Measurements from ENCODE around the gene DCPS.
A peak's percentile ranks its signal among the peaks of the same experiment; 100 is the strongest.

DCPS gene

DNA sequence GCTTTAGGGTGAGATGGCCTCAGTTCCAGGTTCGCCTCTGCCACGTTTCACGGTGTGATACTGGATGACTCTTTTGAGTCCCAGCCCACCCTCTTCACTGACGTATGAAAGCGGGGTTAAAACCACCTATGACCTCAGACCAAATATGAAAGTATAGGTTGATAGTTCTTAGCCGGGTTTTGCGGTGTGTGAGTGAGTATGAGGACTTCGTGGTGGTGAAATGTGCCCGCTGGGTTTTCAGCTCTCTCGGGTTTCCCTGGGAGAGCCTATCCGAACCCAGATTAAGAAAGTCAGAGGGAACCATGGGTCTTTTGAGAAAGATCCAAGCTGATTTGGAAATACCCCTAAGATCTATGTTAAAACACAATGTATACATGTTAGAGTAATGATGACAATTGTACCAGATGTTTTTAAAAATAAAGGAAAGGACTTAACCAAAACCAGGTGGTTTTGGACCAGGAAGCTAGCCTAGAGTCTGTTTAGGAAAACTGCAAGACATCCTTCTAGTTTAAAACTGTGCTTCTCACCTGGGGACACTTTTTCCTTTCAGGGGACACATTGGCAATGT, 25.9 kb downstream of the DCPS start:
- no peak for DNase-seq

DNA sequence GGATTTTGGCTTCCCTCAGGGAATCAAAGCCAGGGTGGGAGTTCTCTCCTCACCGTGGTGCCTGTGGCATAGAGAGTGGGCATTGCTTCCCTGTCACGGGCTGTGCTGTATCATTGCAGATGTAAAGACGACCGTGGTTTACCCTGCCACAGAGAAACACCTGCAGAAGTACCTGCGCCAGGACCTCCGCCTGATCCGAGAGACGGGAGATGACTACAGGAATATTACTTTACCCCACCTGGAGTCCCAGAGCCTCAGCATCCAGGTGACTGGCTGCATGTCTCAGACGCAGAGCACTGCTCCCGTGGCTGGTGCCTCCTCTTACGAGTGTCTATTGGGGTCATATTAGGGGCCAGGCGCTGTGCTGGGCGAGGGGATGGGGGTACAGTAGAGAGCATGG, 27.4 kb downstream of the DCPS start:
- DNase-seq: no peak

DNA sequence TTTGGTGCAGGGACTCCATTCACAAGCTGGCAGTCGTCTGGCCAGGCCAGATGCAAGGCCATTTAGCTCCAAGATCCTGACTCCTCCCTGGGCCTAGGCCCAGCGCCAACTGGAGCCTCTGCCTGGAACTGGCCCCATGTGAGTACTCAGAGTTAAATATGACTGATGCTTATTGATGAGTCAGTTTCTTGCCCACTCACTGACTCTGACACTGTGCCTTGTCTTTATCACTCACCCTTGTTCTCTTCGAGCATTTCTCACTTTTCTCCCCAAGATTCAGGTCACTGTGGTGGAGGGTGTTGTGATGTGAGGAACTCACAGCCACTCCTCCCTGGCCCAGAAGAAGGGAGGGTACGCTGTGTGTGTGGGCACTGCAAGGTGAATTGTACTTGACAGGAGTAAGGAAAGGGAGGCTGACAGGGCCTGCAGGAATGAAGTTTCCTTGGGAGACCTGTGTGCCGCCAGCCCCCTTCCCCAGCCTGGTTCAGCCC, 28.4 kb downstream of the DCPS start:
- DNase-seq: no peak

DNA sequence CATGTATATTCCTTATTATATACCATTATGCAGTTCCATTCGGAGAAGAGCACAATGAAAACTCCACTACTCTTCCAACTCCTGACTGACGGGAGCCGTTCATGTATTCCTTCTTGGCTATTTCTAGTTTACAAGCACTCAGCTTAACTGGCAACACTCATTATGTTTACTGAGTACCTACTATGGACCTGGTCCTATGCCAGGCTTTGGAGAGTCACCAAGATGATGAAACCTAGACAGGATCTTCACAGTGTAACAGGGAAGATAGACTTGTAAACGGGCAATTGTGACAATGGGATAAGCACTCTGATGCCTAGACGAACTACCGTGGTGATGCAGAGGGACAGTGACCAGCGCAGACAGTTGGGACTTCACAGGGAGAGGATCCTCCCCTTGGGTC, 29.3 kb downstream of the DCPS start:
- no peak for DNase-seq

DNA sequence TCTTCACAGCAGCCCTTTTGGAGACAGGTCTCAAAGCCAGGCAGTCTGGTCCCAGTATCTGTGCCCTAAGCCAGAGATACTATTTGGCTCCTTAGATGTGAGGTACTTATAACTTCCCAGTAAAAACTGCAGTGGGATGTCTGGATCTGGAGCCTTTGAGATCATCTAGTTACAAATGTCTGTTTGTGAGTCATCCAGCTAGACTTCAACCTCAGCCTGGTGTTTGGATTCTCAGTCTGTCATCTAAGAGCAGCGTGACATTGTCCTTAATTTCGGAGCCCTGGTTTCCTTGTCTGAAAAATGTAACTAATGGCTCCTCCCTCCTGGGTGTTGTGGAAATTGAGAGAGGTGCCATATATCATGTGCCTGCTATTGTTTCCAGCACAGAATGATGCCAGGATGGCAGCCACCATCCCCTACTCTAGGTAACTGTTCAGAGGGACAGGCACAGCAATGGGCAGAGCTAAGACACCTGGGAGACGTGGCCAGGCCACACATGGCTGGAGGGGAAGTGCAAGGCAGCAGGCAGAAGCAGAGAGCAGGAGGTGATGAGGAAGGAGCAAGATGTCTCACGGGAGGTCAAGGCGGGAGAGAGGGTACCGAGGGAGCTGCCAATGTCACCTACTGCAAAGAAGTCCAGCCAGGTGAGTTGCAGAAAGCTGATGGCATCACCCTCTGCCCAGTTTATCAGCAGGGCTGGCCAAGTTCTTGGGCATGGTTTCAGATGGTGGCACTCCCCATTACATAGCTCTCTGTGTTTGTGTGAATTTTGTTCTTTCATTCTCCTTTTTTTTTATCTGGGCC, 31.0 kb downstream of the DCPS start:
- DNase-seq: no peak

DNA sequence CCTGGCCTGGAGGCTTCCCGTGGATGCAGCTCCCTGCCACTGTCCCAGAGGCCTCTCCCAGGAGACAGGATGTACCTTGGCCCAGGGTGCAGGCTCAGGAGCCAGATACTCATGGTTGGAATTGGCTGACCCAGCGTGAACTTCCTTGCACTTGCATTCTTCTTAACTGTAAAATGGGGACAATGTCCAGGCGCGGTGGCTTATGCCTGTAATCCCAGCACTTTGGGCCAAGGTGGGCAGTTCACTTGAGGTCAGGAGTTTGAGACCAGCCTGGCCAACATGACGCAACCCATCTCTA, 31.6 kb downstream of the DCPS start:
- no peak for DNase-seq

DNA sequence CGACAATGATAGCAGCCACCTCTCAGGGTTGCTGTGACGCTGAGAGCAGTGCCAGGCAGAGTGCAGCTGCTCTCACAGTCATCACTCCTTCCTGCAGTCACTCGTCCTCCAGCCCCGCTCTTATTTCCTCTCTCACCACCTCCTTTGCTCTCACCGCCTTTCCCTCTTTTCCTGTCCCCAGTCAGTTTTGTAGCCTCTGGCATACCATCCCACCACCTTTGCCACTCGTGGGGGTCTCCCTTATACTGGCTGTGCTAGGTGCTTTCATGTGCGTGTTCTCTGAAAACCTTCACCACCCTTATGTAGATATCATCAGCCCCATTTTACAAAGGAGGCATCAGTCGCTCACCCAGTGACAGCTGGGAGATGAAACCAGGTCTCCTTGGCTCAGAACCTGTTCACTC, 32.3 kb downstream of the DCPS start:
- no peak for DNase-seq

DNA sequence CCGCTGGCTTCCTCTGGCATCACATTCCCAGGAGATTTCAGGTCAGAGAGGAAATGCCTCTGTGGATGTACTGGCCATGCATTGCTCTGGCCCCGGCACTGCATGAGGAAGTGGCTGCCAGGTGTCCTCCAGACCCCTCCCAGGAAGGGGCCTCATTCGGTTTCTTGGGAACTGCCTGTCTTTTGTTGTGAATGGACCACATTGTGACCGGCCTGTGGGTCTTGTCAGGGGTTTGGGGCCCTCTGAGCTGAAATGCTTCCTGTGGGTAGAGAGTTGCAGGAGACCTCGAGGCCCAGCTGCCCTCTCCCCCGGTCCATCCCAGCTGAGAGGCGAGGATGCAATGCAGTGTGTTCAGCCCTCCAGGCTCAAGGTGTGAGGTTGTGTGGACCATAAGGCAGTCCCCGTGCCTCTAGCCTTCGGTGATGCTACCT, 32.8 kb downstream of the DCPS start:
- peak; percentile 50 for DNase-seq

DNA sequence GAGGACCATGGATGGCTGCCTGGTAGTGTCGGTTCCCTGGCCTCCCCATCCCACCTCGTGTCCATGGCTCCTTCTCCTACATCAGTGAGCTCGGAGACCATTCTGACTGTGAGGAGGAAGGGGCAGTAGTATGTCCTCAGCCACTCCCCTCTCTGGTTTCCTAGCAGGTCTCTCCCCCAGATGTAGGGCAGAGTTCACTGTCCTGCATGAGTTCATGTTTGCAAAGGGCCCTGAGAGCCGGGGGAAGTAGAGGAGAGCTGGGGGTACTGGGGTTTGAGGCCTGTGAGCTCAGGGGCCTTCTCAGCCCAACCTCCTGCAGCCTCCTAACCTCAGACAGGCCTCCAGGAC, 33.2 kb downstream of the DCPS start:
- no peak for DNase-seq

DNA sequence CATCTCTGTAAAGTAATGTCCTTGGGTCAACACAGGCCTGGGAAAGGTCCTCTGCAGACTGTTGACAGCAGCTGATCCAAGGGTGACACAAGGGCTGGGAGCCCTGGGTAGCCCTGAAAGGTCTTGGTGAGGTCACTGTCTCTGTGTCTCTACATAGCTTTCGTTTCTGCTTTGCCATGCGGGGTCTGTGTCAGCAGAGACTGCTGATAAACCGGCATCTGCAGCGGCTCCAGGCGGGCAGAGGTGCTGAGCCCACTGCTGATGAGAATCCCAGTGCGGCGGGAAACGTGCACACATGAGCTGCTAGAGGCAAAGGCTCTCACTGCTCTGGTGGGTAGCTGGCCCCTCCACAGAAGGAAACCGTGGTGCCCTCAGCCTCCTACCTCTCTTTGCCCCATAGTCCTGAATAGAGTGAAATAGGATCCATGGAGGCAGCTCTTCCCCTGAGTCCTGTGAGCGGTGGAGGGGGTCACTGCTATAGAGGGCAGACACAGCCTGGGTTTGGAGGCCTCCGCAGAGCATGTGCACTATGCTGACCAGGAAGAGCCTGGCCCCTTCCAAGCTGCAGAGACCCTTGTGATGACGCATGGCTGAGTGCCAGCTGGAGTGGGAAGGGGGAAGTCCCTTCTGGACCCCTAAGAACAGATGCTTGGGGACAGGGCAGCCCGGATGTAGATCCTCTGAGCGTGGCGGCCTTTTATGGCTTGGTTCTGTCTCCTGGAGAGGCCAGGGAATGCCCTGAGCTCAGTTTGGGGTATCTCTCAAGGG, 33.8 kb downstream of the DCPS start:
- DNase-seq: no peak

DNA sequence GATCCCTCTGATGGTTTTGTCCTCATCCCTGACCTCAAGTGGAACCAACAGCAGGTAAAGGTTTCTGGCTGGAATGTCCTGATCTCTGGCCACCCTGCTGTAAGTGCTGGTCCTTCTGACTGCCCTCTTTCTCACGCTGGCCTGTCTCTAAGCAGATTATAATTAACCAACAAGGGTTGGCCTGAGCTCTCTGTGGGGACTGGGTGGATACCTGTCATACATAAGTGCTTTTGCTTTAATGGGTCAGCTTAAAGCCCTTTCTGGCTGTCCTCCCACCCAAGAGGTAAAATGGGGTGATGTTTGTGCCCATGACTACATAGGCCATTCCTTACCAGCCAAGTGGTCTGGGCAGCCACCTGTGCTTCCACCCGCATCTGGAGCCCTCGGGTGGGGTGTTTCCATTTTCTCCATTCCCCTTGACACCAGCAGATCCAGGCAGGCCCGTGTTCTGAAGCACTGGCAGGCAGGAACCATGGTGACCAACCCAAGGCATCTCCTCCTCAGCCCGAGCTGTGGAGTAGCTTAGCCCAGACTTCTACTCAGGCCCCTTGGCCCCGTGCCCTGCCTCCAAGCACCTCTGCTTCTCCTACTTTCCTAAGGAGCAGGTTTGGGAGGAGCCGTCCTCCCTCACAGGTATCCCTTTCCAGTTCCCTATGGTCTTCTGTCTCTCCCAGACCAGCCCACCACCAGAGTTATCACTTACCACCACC, 34.6 kb downstream of the DCPS start:
- DNase-seq: no peak

DNA sequence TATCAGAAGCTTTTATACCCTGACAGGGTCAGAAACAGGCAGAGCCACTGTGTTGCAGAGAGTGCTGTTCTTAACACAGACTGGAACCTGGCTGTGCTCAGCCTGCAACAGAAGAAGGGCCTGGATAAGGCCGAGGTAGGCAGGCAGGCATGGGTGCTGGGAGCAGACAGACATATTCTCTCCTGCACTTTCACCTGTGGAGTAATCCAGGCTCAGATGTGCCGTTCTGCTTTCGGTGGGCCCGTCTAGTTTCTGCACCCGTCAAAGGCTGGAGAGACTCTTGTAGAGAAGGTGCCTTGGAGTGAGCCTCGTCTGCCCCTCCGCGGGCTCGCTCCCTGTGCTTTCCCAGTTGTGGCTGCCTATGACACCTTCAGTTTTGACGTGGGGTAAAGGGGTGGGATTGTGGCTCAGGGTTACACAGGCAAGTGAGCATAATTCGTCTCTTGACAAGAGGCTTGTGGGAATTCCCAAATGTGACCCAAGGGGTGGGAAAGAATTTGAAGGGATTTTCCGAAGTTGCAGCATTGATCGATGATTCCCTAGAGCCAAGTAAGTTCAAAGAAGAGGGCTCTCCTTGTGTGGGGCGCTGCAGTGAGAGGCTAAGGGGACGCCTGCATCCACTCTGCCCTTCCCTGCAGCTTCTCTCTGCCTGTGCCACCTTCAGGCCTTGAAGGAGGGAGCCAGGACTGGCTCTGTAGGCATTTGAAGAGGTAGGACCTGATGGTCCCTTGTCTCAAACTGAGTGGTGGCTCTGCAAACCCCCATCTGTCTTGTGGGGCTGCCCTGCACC, 35.4 kb downstream of the DCPS start:
- DNase-seq: no peak

DNA sequence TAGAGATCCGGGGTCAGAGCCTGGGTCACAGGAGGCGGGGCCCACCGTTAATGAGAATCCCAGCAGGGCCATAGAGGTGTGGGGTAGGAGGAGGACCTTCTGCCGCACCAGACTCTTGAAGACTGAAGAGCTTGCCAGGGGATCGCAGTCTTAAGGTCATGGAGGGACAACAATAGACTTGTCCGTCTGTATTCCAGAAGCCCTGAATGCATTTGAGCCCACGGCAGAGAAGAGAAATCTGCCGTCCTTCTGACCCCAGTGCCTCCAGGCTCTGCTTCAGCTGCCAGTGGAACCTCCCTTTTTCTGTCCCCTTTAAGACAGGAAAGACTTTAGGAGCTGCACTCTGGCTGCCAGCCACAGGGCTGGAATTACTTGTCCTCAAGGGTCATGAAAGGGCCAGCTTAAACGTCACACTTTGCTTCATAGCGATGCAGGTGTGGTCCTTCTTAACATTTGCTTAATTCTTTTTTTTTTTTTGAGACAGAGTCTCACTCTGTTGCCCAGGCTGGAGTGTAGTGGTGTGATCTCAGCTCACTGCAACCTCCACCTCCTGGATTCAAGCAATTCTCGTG, 36.1 kb downstream of the DCPS start:
- DNase-seq: no peak

DNA sequence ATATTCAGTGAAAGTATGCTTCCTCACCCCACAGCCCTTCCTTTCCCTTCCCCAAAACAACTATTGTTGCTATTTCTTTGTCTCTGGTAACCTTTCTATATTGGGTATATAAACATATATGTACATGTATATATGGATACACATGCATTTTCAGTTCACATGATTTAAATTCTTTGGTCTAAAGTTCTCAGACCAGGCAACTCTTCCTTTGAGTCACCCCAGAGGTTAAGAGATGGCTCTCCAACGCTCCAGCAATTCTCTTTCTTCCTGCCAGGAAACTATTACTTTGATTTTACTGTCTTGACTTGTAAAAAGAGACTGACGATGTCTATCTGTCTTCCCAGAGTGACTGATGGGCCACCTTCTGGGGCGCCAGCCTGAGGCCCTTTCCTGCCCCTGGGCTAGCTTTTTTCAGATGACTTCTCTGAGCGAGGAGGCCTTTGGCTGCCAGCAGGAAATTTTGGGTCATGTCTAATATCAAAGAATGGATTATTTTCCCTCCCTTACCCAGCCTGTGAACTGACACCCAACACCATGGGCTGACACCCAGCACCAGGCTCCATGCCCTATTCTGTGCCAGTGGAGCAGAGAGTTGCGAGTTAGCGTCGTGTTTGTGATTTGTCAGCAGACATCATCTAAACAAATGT, 37.2 kb downstream of the DCPS start:
- DNase-seq: no peak

DNA sequence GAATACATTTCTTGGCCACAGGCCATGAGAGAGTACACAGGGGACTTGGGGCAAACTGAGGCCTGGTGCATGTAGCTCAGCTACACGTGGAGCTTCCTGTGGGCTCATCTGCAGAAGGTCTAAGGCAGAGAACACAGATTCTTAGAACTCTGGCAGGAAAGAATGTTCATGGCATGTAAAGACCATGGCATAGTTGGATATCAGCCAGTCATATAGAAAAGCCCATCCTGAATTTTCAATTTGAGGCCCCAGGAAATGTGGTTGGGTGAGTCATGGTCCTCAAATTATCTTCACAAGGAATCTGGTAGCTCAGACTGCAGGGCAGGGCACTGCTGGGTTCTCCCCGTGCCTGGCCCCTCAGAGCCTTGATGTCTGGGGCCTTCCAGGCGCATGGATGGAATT, 37.9 kb downstream of the DCPS start:
- no peak for DNase-seq

DNA sequence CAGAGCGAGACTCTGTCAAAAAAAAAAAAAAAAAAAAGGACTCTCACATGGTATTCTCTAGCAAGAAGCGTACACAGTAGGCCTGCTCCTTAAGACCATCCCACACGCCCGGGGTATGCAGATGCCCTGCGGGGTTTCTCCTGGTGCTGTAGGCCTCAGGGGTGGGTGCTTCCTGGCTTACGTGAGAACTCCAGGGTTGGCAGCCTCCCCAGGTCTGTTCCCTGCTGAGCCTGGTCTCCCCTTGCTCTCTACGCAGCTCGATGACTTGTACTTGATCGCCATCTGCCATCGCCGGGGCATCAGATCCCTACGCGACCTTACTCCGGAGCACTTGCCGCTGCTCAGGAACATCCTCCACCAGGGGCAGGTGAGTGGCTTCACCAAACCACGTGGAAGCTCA, 39.2 kb downstream of the DCPS start:
- DNase-seq: no peak

DNA sequence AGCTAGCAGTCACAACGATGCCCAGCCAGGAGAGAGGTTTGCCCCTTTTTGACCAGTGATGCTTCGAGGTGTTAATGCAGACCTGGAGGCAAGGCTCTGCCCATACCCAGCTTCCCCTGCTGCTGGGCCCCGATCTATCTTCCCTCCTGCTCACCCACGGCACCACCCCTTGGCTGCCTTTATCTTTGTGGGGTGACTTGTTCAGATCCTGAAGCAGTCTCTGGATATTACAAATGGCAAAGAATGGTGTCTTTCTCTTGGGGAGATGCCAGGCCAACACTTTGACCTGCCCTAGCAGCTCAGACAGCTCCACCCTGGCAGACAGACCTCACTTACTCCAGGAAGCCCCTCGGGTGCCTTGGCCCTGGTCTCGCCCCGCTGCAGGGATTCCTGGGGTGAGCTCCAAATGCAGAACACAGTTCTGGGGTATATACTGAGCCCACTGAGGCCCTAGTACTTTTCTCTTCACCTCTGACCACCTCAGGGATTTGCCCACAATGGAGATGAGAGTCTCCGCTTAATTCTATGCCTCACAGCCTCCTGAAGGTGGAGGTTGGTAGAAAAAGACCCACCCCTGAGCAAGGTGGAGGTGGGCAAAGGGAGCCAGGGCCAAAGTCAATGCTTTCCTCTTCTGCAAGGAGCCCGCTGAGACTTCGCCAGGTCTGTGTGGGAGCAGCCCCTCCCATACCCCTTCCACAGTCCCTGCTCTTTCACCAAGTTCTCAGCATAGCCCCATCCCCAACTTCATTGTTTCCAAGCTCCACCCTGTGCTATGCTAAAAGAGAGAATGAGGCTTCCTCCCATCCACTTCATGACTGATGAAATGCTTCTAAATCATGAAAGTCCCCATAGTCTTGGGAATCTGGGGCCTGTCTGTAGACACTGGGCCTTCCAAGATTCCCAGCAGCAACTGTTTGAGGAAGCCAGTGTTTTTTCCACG, 40.6 kb downstream of the DCPS start:
- DNase-seq: no peak

DNA sequence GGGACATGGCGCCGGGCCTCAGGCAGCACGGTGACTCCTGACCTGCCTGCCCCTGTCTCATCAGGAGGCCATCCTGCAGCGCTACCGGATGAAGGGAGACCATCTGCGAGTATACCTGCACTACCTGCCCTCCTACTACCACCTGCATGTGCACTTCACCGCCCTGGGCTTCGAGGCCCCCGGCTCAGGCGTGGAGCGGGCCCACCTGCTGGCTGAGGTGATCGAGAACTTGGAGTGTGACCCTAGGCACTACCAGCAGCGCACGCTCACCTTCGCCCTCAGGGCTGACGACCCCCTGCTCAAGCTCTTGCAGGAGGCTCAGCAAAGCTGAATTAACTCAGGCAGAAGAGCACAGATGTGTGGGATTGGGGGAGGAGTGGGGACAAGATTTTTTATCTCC, 41.4 kb downstream of the DCPS start:
- DNase-seq: no peak

DNA sequence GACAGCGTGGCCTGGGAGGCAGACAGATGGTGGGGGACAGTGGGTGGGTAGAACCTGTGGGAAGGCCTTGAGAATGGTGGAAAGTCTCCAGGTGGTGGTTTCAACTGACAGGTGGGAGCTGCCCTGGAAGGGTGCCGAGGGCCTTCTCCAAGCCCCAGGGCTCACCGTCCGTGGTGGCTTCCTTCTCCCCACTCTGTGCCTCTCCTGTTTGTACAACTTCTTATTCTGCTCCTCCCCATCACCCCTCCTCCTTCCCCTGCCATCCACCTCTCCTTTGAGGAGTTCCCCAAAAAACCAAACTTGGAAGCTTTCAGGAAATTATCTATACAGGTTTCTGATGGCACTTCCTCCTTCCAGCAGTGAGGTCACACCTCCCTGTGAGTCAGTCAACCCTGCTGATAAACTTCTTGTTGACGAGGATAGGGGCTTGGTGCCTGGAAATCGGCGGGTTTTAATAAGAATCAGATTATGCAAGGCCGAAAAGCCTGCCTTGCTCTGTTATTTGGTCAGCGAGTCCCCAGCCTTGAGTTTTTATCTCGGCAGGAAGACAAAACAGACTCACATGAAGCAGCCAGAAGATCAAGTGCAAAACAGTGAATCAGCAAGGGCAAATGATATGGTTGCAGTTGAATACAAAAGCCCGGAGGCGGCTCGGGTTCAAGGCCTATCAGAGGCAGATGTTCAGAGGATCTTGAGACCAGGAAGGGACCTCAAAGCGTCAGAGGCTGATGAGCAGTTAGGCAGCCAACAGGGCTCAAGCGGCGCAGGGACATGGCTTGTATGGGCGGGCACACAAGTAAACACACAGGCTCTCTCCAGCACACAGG, 42.1 kb downstream of the DCPS start:
- DNase-seq: peak; percentile 59

DNA sequence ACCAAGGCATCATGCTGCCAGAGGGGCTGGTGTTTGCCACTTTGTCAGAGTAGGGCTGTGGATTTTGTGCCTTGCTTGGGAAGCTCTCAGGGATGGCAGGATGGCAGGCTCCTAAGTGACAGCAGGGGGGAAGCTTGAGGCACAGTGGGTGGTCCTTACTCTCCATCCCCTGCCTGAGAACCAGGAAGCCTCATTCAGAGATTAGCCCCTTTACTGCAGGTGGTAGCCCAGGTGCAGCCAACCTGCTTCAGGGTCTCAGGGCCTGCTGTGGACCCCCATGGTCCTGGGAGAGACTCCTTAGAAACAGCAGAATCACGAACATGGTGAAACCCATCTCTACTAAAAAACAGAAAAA, 42.7 kb downstream of the DCPS start:
- no peak for DNase-seq
